GM12875 (cell line): ENCODE measurements around the gene SH3RF2.
A peak's percentile ranks its signal among the peaks of the same experiment; 100 is the strongest.

ENCODE experiments used
- H3K4me3 ChIP-seq: one replicate; pipeline ENCODE4 v1.5.1; 2011; ENCODE audit warnings: low read depth, low read length, control low read depth
- CTCF ChIP-seq: IDR thresholded peaks from 2 replicates; pipeline ENCODE4 v1.5.1; 2011; ENCODE audit warnings: low read depth, mild to moderate bottlenecking, control low read depth, inconsistent platforms, low read length, moderate library complexity, borderline replicate concordance; ENCODE audit not compliant: insufficient read depth

The SH3RF2 gene

GRCh38 chr5:146041180-146041789, 104.9 kb downstream of the SH3RF2 start:
- TF ChIP-seq CTCF: peak; percentile 29; the same call in 1 of the 2 replicates
- no peak overlapping the region for H3K4me3 ChIP-seq

GRCh38 chr5:146042628-146043279, 106.4 kb downstream of the SH3RF2 start:
- no peak overlapping the region for H3K4me3 ChIP-seq
- TF ChIP-seq CTCF: no peak

GRCh38 chr5:146043722-146044121, 107.3 kb downstream of the SH3RF2 start:
- no peak overlapping the region for H3K4me3 ChIP-seq
- TF ChIP-seq CTCF: no peak

- no peak for TF ChIP-seq CTCF
Observed at GRCh38 chr5:146047396-146047795, 111.0 kb downstream of the SH3RF2 start.

GRCh38 chr5:146048994-146049703, 112.8 kb downstream of the SH3RF2 start:
- no peak overlapping the region for H3K4me3 ChIP-seq
- peak; percentile 37; the same call in 1 of the 2 replicates for TF ChIP-seq CTCF

More at GRCh38 chr5:146047396-146047795, 111.0 kb downstream of the SH3RF2 start:
- no peak overlapping the region for H3K4me3 ChIP-seq

- no peak overlapping the region for H3K4me3 ChIP-seq
- no peak for TF ChIP-seq CTCF
Observed at GRCh38 chr5:146049704-146050026, 113.3 kb downstream of the SH3RF2 start.
